HG03103 (cell line): Measurements from ENCODE around the gene ERGIC1.
A peak's percentile ranks its signal among the peaks of the same experiment; 100 is the strongest.

Experiments
- ATAC-seq: cut with Tn5 transposase; IDR thresholded peaks from one replicate; pipeline ENCODE4 v1.9.1; 2021; ENCODE audit warnings: low read depth; ENCODE audit not compliant: unreplicated experiment

Gene ERGIC1

DNA sequence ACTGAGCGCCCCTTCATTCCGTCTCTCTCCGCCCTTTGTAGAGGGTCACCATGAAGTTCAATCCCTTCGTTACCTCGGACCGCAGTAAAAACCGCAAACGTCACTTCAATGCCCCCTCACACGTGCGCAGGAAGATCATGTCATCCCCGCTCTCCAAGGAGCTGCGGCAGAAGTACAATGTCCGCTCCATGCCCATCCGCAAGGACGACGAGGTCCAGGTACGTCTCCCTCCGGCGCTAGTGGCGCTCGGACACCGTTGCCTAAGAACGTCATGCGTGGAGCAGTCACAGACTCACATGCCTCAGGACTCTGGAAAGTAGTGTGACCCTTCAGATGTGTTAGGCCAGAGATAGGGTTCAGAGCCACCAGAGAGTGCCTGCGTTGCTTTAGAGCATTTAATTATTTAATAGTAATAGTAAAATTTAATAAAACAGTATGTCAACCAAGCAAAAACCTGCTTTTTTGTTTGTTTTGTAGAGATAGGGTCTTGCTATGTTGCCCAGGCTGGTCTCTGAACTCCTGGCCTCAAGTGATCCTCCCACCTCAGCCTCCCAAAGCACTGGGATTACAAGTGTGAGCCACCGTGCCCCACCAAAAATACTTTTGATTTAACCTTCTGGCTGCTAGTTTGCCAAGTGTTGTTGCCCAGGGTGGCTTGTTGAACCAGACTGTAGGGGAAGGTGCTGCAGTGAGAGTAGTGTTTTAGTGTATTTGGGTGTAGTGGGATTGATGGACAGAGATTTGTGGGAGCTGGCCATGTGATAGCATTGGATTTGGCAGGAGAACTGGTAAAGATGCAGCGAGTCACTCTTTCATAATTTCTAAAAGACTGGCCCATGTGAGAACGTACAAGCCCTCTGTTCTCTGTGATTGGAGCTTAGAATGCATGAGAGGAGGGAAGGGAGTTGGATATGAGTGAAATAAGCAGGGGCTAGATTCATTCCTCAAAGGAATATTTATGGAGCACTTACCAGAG is 126.1 kb downstream of the ERGIC1 start:
- no peak for ATAC-seq

DNA sequence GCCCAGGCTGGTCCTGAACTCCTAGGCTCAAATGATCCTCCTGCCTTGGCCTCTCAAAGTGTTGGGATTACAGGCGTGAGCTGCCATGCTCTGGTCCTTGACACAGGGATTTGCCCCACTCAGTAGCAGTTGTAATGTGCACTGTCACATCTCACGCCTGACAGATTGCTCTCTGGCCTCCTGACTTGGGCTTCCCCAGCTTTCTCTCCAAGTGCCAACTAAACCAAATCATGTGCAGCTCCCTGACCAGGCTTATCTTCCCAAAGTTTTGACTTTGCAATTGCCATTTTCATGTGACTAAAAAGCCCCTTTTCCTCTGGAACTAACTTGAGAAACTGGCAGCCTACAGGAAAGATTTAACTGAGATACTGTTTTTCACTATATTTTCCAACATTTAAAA is 135.9 kb downstream of the ERGIC1 start:
- ATAC-seq, result no peak

DNA sequence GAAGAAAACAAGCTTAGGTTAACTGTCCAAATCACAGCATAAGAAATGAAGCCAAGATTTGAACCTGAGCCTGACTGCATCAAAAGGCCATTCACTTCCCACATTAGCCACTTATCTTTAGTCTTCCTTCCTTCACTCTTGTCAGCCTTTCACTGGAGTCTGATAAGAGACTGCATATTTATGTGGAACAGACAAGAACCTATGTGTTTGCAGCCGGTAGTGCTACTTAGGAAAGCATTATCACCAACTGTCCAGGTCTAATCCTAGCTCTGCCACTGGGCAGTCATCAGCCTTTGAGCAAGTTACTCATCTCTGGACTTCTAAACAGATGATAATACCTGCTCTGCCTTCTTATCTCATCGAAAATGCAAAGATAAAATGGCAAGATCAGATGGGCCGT is 137.4 kb downstream of the ERGIC1 start:
- no peak for ATAC-seq

DNA sequence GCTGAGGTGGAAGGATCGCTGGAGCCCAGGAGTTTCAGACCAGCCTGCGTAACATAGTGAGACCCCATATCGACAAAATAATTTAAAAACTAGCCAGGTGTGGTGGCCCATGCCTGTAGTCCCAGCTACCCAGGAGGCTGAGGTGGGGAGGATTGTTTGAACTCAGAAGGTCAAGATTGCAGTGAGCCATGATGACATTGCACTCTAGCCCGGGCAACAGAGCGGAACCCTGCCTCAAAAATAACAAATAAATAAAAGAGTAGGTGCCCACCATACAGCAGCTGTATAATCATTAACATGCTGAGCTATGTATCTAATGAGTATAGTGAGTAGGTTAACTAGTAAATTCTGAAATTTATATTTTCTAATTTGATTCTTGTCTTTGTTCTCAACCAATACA is 138.5 kb downstream of the ERGIC1 start:
- ATAC-seq, result no peak

DNA sequence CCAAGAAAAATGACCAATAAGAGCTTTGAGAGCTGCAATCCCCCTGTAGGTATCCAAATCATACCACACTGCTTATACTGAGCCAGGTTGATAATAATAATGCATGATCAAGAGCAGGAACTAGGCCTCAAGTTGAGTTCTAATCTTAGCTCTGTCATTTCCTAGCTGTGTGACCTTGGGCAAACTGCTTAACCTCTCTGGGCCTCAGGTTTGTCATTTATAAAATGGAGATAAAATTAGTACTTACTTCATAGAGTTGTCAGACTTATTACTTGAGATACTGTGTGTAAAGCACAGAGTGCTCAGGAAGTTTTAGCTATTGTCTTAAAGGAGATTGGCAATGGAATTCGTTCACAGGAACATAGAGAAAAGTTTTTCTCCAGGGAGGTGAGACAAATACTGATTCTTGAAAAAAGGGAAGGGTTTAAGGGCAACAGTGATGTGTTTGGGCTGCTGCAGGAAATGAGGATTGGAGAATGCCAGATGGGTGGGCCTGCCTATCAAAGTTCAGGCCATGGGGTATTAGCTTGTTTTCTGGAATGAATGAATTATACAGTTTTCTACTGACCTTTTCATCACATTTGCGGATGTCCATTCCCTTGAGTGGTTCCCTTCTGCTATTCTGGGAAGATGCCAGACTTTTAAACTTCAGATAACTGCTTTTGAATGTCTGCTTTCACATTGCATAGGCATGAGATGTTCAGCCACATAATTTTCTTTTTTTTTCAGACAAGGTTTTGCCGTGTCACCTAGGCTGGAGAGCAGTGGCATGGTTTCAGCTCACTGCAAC is 139.3 kb downstream of the ERGIC1 start:
- no peak for ATAC-seq

DNA sequence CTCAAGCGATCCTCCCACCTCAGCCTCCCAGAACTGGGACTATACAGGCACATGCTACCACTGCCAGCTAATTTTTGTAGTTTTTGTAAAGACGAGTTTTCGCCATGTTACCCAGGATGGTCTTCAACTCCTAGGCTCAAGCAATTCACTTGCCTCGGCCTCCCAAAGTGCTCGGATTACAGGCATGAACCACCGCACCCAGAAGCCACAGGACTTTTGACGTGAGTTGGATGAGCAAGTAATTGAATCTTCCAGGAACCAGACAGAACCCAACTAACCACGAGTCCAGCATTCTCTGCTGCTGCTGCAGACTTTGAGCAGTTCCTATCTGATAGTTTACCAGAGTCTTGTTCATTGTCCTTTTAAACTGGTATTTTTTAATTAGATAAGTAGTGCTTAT is 139.9 kb downstream of the ERGIC1 start:
- no peak for ATAC-seq

DNA sequence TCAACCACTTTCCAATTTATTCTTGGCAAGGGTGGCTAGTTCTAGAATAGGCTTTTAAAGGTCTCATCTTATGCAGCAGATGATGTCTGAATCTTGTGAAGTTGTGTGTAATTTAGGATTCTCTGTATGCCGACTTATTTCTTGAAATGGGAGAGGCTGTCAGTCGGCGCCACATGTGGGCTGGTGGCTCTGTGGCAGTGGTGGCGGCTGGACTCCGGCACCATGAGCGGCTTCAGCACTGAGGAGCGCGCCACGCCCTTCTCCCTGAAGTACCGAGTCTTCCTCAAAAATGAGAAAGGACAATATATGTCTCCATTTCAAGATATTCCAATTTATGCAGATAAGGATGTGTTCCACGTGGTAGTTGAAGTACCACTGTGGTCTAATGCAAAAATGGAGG is 141.2 kb downstream of the ERGIC1 start:
- ATAC-seq, result no peak

DNA sequence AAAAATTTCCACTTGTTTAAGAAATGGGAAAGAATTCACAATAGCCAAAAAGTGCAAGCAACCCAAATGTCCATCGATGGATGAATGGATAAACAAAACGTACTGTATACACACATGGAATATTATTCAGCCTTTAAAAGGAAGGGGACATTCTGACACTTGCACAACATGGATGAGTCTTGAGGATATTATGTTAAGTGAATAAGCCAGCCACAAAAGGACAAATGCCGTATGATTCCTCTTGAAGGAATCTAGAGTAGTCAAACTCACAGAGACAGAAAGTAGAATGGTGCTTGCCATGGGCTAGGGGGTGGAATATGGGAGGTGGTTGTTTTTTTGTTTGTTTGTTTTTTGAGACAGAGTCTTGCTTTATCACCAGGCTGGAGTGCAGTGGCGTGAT is 145.7 kb downstream of the ERGIC1 start:
- ATAC-seq, result no peak

DNA sequence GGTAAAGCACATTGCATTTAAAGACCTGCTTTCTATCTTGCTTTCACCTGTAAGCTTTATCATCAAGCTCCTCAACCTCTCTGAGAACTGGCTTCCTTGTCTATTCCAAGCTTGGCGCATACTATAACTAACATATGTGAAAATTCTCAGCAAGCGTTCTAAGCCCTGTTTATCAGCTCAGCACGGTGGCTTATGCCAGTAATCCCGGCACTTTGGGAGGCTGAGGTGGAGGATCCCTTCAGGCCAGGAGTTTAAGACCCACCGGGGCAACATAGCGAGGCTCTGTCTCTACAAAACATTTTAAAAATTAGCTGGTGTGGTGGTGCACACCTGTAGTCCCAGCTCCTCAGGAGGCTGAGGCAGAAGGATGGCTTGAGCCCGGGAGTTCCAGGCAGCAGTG is 147.9 kb downstream of the ERGIC1 start:
- ATAC-seq, result no peak

DNA sequence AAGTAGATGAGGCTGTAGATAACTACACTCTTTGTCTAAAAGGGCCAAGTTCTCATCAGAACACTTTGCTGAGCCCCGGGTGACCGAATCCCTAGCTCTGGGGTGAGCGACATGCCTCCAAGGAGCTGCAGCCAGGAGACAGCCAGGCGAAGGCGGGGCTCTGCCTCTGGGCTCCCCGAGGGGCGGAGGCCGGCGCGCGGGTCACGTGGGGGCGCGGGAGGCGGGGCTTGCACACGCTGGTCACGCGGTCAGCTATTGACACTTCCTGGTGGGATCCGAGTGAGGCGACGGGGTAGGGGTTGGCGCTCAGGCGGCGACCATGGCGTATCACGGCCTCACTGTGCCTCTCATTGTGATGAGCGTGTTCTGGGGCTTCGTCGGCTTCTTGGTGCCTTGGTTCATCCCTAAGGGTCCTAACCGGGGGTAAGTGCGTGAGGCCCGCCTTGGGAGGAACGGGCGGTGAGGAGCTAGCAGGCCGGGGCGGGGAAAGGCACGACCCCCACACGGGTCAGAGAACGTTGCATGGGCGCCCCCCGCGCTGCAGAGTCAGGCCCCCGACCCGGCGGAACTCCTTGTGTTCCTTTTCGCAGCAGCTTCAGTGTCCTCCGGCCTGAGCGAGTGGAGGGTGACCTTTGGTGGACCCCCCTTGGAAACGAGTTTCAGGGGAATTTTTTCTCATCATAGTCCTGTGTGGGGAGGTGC is 149.6 kb downstream of the ERGIC1 start, which contains the start of gene ATP6V0E1:
TSS of gene ATP6V0E1 (plus strand) at position 230 of the 702 bp plus-strand sequence. CDS start at position 320, 90 bp downstream.
- ATAC-seq, result peak; percentile 81

DNA sequence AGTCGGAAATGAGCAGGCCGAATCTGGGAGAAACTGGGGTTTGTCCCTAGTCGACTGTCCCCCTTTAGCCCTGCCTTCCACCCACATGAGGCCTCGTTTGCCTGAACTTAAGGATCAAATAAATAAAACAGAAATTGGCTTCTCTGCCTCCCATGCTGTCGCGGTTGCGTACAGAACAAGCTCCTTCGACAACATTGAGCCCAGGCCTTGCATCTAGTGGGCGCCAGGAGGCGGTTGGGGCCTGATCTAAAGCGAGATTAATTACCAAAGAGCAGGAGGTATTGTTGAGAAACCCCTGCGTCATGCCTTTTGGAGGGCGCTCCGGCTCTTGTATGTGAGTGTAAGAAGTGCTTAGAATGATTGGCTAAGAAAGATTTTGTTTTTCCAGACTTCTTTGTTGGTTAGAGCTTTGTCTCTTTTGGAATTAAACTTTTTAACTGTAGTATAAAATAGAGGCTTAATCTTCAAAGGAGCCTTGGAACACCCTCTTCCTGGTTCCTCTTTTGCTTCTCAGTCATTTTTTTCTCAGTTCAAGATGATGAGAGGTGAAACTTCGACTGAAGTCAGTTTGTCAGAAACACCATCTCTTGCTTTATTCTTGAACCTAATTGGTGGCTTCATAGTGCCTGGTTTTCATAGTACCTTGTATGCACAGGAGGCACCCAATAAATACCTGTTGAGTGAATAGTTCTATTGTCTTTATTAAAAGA is 150.3 kb downstream of the ERGIC1 start:
- ATAC-seq, result peak; percentile 67

DNA sequence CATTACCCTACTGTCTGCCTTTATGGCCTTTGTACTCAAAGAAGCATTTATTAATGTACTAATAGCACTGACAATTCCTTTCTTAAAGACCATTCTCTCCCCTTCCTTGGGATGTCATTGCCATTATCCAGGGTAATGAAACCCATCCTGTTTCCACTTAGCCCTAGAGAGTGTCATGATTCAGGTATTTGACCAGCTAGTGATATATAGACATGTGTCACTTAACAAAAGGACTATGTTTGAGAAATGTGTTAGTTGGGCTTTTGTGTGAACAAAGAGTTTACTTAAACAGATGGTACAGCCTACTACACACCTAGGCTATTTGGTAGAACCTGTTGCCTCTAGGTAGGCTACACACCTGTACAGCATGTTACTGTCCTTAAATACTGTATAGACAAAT is 151.5 kb downstream of the ERGIC1 start:
- ATAC-seq, result no peak

DNA sequence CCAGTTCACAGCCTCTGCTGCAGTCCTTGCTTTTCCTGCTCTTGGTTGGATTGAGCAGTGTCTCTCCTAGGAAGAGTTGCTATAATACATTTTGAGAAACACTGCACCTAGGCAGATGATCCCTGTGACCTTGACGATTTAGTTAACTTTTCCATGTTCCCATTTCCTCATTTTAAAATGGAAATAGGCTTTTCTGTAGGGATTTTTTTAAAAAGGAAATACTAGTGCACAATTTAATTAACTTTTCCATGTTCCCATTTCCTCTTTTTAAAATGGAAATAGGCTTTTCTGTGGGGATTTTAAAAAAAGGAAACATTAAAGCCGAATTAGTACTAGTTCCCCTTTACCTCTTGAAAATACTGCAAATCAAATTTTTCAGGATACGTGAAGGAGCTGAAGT is 154.2 kb downstream of the ERGIC1 start:
- ATAC-seq, result no peak

DNA sequence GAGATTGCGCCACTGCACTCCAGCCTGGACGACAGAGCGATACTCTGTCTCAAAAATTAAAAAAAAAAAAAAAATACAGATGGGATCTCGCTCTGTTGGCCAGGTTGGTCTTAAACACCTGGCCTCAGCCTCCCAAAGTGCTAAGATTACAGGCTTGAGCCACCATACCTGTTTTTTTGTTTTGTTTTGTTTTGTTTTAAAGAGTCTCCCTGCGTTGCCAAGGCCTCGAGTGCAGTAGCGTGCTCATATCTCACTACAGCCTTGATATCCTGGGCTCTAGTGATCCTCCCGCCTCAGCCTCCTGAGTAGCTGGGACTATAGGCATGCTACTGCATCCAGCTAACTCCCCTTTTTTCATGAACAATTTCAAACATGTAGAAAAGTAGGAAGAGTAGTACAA is 156.7 kb downstream of the ERGIC1 start:
- ATAC-seq, result no peak

DNA sequence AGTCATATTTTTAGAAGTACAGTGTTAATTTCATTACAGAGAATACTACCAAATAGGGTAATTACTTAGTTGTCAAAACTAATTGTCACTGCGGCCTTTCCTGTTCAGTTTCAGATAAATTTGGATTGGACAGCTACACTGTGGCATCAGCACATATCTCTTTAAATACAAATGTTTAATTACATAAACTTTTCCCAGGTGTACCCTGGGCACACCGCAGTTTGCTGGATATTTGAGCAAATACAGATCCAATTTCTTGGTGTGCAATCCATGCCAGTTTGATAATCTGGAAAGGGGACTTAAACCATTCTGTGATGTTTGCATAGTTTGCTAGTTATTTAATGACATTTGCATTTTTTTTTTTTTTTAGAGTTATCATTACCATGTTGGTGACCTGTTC is 160.4 kb downstream of the ERGIC1 start:
- no peak for ATAC-seq

DNA sequence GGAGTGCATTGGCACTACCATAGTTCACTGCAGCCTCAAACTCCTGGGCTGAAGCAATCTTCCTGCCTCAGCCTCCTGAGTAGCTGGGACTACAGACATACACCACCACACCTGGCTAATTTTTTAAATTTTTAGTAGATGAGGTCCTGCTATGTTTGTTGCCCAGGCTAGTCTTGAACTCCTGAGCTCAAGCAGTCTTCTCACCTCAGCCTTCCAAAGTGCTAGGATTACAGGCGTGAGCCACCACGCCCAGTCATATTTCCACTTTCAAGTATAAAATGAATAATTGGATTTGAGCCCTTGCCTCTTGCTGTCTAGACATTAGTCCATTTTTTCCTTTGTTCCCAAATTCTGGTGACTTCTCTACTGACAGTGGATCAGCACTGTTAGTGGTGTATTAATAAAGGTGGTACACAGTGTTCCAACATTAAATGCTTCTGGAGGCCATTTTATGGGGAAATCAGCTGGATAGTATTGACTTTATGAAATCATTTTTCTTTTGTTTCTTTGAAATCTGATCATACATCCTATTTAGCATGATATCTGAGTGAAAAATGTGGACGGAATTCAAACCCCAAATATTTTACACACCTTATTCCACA is 165.4 kb downstream of the ERGIC1 start:
- ATAC-seq, result no peak

DNA sequence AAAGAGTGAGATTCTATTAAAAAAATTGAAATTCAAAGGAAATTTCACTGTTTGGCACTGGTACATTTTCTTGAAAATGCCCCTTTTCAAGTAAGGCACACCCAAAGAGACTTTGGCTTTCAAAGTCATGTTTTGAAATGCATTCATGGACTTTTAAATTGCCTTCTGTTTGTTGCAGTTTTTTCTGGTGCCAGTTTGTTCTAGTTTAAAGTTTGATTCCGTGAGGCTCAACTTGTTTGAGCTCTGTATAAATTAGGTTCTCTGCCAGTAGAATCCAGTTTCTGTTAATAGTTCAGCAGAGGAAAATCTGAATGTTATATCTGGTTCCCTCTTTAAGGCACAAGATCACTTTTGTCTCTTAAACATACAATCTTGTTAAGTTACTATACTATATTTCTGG is 165.9 kb downstream of the ERGIC1 start:
- no peak for ATAC-seq

DNA sequence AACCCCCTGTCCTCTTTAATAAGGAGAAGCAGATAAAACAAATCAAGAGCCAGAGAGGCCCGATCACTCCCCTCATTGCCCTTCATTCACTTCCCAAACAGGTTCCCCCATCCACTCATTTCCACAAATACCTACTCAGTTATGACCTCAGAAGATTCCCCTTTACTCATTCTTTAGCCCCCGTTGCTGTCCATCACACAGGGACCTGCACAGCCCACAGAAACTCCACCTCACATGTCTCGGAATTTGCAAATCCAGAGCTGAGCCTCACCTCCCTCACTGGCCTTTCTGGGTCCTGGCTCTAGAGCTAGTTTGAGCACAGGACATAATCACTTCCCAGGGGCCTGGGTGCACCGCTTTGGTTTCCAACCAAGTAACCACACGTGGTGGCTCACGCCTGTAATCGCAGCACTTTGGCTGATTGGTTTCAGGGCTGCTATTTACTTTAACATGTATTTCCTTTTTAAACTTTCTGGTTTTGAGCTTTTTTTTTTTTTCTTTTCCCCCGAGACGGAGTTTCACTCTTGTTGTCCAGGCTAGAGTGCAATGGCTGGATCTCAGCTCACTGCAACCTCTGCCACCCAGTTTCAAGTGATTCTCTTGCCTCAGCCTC is 167.3 kb downstream of the ERGIC1 start:
- peak; percentile 64 for ATAC-seq
